HUDEP-2 (cell line): ENCODE results near the gene LCMT1.
A peak's percentile ranks its signal among the peaks of the same experiment; 100 is the strongest.
"Not testable (repeated sequence)": the region's sequence is repeated elsewhere in the genome, so short reads cannot be mapped to it uniquely, and the experiment has no call there.

Experiments used
- DNase-seq, 76 experiments: peaks; one replicate each; lab custom pipeline; 2025; ENCODE audit not compliant: unreplicated experiment in 76 of 76; lab: John Stamatoyannopoulos, UW

LCMT1 gene

DNA sequence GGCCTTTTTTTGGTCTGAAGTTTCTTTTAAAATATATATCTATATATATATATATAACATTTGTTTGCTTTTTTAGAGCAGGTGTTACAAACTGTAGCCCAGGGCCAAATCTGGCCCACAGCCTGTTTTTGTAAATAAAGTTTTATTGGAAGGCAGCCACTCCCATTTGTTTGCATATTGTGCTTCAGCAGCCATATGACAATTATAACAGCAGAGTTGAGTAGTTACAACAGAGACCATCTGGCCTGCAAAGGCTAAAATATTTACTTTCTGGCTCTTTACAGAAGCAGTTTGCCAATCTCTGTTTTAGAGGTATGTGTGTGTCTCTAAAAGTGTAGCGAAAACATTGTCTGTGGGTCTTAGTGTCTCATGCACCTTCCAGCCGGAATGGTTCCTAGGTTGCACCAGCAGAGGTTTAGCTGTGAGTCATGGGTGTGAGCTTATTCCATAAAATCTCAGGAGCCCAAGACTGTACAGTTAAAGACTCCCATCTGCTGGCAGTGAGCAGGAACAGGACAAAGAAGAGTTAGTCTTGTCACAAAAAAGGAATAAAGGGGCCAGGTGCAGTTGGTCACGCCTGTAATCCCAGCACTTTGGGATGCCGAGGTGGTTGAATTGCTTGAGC, 23.8 kb downstream of the LCMT1 start:
- DNase-seq, result no peak

DNA sequence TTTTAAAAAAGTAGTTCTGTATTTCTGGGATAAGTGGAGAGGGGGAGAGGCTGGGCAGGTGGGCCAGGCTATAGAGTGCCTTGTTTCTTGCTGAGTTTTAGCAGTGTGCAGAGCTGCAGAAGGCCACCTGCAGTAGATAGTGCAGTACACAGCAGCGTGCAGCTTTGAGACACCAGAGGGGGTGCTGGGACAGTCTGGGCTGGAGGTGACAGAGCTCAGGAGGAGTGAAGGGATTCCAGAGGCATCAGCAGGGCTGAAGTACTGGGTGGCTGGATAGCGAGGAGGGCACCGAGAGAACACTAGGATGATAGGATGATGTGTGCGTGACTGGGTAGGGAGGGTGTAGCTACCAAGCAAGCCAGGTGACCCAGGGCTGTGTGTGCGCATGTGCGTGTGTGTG, 26.6 kb downstream of the LCMT1 start:
- DNase-seq, result no peak

DNA sequence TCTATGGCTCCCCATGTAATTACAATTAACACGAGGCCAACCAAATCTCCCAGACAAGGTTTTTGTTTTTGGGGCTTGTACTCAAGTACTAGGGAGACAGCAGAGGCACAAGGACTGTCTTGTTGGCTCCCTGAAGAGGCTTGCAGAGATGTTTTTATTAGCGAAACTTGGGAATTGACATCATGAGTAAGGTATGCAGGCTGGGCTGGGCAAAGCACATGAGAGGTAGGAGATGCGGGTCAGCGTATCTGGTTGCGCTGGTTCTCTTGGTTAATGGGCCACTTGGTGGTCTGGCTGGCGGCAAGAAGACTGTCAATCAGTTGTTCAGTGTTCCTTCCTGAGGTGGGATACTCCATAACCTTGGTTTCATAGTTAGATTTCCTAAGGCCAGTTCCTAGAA, 28.9 kb downstream of the LCMT1 start:
- DNase-seq, result no peak

DNA sequence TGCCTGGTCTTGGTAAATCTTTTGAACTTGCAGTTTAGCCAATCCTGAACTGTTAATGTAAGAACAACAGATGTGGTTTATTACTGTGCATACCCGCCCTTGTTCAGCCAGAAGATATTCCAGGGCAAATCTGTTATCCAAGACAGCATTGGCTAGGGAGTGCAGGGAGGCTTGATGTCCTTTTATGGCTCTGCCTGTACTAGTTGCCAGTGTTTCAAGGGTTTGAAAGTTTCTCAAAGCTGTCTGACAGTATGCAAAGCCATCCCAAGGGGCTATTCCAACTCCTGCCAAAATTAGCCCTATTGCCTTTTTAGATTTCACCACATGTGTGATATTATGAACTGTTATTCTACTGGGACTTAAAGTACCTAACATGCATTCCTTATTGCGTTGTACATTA, 30.1 kb downstream of the LCMT1 start:
- DNase-seq, result no peak

DNA sequence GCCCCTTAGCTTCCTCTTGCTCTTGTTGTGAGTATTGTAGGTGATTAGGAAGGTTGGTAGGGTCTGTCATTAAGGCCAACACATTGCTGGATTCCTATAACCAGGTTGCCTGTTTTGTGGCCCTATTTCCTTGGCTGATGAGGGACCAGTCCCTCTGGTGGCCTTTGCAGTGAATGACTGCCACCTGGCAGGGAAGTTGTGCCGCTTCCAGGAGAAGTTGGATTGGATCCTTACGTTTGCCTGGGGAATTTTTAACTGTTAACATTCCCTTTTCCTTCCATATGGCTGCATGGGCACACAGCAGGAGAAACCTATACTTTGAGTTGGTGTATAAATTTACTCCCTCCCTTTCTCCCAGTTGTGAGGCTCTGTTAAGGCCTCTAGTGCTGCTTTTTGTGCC, 32.4 kb downstream of the LCMT1 start:
- DNase-seq, result peak in 1 of 76 experiments; percentile 1

DNA sequence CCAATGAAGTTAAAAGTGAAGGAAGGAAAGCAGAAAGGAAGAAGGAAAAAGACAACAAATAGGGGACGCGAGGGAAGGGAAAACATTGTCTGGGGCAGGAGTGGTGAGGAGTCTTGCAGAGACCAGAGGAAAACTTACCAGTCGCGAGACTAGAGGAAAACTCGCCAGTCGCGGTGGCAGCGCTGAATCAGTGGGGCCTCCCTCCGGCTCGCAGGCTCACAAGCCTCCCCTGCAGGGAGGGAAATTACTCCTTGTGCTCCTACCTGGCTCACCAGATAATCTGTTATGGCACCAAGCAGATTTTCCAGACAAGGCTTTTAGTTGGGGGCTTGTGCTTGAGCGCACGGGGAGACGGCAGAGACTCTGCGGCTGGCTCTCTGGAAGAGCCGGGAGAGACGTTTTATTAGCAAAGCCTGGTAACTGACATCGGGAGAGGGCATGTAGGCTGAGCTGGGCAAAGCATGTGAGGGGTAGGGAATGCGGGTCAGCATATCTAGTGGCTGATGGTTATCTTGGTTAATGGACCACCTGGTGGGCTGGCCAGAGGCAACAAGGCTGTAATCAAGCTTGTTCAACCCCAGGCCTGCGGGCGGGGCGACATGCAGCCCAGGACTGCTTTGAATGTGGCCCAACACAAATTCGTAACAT, 37.1 kb downstream of the LCMT1 start:
- no peak for DNase-seq

DNA sequence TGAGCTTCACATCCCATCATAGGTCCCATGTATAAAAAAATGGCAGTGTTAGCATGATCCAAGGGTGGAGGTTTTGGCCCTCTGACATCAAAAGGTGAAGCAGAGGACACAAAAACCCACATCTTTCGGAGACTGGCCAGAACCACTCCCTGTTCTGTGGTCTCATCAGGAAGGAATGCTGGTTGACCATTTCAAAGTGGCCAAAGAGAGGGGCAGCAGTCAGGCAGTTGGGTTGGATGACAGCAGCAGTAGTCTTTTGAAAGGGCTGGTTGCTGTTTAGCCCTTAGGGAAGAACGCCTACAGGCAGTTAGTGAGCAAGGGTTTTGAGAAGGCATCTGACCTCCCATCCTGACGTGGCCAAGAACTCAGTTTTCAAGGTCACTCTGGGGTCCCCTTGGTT, 40.5 kb downstream of the LCMT1 start:
- DNase-seq, result no peak

DNA sequence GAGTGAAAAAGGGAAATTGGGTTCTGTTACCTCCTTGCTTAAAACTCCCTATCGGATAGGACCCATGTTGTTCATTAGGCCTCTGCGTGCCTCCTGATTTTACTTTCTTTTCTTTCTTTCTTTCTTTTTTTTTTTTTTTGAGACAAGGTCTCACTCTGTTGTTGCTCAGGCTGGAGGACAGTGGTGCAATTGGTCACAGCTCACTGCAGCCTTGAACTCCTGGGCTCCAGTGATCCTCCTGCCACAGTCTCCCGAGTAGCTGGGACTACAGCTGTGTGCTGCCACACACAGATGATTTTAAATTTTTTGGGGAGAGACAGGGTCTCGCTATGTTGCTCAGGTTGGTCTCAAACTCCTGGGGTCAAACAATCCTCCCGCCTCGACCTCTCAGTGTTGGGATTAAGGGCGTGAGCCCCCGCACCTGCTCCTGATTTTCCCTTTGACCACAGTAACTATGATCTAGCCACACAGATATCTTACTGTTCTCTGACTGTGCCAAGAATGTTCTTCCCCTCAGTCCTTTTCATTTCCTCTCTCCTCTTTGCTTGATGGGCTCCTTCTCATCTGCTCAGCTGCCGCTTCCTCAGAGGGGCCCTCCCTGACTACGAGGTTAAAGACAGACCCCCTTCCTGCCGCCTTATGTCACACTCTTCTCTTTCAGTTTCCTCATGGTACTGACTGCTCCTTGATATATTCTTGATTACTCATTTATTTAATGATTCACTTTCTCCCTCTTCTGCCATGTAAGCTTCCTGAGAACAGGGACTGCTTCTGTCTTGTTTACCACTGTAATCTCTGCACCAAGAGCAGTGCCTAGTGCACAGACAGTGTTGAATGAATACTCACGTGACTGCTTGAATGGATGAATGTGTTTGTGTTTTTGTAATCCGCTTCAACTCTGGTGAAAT, 44.3 kb downstream of the LCMT1 start:
- DNase-seq, result no peak

DNA sequence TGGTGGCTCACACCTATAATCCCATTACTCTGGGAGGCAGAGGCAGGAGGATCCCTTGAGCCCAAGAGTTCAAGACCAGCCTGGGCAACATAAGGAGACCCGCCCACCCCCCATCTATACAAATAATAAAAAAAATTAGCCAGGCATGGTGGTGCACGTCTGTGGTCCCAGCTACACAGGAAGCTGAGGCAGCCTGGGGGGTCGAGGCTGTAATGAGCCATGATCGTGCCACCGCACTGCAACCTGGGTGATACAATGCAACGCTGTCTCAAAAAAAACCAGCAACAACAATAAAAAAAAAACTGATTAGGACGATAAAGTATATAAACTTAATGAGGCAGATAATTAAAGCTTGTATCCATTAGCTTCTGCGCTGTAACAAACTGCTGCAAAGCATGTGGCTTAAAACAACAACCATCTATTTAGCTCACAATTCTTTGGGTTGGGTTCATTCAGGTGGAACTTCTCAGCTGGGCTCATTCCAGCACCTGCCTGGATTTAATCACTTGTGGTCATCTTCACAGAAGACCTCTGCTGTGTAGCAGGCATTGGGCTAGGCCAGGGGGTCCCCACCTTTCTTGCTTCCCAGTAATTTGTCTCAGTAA, 45.8 kb downstream of the LCMT1 start:
- DNase-seq, result no peak

DNA sequence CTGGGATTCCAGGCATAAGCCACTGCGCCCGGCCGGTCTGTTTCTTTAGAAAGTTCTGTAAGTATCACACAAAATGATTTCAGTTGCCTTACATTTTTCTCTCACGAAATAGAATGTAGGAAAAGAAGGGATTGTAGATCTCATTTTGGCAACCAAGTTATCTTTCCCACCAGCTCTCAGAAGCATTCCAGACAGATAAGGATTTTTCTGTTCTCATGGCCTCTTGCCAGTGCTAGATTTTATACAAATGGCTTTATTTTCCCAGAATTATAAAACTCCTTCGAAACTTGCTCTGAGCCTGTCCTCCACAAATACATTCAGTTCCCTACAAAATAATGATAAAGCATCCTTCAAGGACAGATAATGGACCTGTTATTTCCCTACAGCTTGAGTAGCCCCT, 46.9 kb downstream of the LCMT1 start:
- no peak for DNase-seq

DNA sequence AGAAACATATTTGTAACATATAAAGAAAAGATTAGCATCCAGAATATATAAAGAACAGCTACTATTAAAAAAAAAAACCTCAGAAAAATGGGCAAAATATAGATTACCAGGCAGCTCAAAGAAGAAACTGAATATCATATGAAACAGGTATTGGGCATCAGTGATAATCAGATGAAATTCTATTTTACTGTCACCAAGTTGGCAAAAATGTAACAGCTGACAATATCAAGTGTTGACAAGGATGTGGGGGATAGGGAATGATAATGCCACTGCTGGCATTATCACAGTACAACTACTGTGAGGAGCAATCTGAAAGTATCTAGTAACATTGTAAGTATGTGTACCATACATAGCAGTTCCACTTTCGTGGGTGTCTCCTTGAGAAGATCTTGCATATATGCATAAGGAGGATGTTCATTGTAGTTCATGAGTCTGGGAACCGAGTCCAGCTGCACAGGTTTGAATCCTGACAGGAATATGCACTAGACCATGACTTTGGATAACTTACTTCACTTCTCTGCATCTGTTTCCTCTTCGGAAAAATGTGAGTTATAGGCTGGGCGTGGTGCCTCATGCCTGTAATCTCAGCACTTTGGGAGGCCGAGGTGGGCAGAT, 50.3 kb downstream of the LCMT1 start:
- no peak for DNase-seq

DNA sequence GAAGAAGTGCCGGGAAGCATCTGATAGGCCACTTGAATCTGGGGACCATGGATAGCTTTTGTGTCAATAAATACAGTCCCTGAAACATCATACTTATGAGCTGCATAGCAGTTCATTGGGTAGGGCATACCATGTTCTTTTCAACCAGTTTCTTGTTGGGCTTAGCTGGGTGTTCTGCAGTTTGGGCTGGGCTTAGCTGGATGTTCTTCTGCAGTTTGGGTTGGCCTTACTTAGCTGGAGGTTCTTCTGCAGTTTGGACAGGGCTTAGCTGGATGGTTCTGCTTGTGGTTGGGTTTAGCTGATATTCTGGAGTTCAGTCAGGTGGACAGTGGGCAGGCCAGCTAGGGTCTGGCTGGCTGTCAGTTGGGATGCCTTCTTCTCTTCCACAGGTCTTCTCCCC, 52.1 kb downstream of the LCMT1 start:
- DNase-seq, result no peak

DNA sequence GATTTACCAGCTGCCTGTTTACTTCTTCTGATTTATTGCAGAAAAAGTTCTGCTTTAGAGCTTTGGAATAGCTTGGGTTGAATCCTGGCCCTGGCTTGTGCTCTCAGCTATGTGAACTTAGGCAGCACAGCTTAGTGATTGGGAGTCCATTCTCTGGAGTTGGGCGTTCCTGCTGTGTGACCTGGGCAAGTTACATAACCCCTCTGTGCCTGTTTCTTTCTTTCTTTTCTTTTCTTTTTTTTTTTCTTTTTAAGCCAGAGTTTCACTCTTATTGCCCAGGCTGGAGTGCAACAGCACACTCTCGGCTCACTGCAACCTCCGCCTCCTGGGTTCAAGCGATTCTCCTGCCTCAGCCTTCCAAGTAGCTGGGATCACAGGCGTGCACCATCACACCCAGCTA, 53.7 kb downstream of the LCMT1 start:
- DNase-seq, result no peak

DNA sequence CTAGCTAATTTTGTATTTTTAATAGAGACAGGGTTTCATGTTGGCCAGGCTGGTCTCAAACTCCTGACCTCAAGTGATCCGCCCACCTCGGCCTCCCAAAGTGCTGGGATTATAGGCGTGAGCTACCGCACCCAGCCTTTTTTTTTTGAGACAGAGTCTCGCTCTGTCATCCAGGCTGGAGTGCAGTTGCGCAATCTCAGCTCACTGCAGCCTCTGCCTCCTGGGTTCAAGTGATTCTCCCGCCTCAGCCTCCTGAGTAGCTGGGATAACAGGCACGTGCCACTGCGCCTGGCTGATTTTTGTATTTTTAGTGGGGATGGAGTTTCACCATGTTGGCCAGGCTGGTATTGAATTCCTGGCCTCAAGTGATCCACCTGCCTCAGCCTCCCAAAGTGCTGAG, 56.4 kb downstream of the LCMT1 start:
- not testable (repeated sequence) for DNase-seq

DNA sequence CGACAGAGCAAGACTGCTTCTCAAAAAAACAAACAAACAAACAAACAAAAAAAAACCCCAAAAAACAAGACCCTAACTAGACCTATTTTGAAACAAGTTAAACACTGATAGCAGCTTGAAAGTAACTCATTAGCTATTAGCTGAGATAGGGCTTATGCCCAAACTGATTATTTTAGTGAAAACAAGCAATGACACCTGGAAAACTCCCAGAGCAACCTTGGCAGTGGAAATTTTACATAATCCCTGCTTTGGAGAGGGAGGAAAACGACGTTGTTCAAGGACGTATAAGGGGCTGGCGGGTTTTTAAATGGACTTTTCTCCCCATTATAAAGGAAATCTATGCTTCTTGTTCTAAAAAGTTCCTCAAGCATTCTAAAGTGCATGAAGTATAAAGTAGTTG, 59.8 kb downstream of the LCMT1 start:
- DNase-seq, result no peak

DNA sequence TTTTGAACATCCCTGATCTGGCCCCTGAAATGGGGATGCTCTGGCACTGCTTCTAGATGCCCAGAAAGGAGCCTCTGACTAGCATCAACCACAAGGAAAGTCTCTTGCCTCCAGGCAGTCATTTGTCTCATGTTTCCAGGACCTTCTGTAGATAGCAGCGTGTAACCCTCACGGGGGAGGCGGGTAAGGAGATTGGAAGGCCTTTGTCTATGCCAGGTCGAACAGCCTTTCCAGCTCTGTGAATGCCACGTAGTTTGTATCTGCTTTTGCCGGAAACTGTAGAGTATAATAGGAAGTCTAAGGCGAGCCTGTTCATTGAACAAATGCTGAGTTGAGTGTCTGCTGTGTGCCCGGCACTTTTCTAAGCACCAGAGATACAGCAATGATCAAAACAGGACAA, 61.3 kb downstream of the LCMT1 start:
- DNase-seq, result no peak

DNA sequence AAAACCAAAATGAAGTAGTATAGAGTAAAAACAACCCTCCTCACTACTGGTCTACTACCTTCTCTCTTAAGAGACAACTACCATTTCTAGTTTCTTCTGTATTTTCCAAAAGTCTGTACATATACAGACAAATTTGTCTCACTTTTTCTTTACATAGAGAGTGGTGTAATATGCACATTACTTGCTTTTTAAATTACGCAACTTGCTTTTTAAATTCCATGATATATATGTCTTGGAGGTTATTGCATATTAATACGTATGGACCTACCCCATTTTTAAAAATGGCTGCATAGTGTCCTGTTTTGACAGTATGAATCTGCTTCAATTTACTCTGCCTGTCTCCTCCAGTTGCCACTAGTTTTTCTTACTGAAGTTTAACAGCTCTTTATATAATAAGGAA, 62.7 kb downstream of the LCMT1 start:
- DNase-seq, result no peak

DNA sequence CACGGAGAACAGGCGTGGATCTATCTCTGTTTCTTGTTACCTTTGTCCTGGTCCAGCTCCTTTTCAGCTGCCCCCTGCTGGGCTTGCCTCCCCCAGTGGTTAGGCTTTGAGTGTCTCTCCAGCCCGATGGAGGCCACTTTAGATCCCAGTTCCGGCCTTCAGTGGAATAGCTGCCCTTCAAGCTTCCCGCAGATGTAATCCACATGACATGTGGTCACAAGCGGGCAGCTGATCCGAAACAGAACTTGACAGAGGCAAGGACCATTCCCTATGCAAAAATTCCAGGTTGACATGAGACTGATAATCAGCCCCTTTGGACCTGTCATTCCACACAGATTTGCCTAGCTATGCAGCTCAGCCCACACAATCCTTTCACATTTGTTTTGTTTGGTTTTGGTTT, 64.6 kb downstream of the LCMT1 start:
- DNase-seq, result no peak

DNA sequence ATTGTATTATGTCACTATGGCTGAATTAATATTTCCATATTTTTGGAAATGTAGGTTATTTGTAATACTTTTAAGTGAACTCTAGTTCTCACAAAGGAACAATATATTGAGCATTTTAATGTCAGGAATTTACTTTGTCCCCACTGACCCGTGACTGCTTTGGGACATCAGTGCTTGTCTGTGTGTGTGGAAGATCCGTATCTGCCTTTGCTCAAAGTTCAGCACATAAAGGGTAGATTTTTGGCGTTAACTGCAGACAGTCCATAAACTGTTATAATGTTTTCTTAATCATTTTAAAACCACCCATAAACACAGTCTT, 65.9 kb downstream of the LCMT1 start:
- DNase-seq, result no peak

DNA sequence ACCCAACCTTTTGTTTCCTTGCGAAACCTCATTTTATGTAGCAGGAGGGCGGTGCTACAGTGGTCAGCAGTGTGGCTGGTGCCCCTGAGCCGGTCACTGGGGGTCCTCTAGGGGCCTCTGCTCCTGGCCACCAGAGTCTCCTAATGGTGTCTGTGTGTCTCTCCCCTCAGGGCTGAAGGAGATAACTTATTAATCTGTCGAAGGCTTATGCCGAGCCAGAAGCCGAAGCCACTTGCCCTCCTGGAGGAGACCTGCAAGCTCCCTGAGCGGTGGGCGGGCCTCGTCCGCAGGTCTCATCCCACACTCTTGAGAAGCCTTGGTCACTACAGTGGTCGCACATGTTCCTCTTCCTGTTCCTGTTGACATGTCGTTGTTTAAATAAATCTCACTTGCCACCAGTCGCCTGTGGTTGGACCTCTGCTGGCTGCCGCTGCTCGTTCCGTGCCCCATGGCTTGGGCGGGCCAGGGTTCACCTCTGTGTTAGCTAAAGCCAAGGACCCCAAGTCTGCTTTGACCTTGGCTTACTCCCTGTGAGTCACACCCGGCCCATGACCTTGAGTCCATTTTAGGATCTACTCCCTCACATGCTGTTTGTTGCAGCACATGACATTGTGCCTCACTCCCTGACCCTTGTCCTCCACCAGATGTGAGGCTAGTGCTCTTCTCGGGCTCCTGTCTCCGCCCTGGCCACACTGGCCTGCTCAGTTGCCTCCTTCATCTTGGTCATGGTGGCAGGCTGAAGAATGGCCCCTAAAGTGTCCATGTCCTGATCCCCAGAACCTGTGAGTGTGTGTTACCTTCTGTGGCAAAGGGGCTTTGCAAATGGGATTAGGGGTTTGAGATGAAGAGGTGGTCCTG, 66.5 kb downstream of the LCMT1 start:
- no peak for DNase-seq
